Measurements from ENCODE around the gene UBXN10. TPM values are rescaled to one million over a fixed set of nuclear protein-coding genes. Genes with fewer than 3 reads are reported as not detected.

UBXN10 gene
- total RNA-seq, 1 experiment from 2014 or later = not detected

DNA sequence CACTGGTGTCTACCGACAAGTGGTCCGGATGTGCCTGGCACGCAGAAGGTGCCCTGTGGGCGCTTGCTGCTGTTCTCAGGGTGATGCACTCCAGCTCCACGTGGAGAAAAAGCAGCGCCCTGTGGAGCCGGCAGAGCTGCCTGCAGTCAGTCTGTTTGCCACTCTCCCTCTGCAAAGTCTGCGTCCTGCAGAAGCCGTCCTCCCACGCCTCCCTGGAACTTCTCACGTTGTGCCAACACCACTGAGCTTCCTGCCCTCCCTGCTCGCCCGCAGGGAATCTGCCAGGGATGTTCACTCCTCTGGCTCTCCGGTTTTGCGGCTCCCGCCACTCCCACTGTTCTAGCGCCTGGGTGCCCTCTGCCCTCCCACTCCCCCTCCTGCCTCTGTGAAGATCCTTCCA, 19.8 kb upstream of the UBXN10 start:
- Histone ChIP-seq H3K9me3 (replicated peaks) (no peaks in the 10 kb centered on the region; the same call in none of the 2 replicates), H3K27me3 (replicated peaks) (no peaks in the 10 kb centered on the region), H3K4me1 (replicated peaks) (no peaks in the 10 kb centered on the region), H3K4me3 (no peak overlapping the region), H3K27ac (no peak overlapping the region), H3K36me3 (no peaks in the 10 kb centered on the region)
- DNase-seq (ENCODE audit: low read depth in 1 of 2, low spot score in 2 of 2) = no peak

DNA sequence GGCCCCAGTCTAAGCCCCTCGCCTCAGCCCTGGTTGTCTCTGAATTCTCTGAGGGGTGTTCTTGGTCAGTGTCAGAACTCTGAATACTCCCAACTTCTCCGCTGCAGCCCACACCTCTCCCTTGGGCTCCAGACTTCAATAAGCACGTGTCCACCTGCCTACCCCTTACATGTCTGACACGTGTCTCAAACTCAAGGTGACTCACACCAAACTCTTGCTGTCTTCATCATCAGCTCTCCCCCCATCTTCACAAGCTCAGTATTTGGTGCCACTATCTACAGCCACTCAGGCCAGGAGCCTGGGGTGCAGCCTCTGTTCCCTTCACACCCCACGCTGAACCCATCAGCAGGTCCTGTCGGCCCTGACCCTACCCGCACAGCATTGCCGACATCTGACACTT, 18.8 kb upstream of the UBXN10 start:
- Histone ChIP-seq H3K27ac (no peak overlapping the region), H3K9me3 (replicated peaks) (no peaks in the 10 kb centered on the region; the same call in none of the 2 replicates), H3K4me3 (no peak overlapping the region), H3K4me1 (replicated peaks) (no peaks in the 10 kb centered on the region), H3K36me3 (no peaks in the 10 kb centered on the region), H3K27me3 (replicated peaks) (no peaks in the 10 kb centered on the region)
- no peak for DNase-seq (ENCODE audit: low read depth in 1 of 2, low spot score in 2 of 2)

DNA sequence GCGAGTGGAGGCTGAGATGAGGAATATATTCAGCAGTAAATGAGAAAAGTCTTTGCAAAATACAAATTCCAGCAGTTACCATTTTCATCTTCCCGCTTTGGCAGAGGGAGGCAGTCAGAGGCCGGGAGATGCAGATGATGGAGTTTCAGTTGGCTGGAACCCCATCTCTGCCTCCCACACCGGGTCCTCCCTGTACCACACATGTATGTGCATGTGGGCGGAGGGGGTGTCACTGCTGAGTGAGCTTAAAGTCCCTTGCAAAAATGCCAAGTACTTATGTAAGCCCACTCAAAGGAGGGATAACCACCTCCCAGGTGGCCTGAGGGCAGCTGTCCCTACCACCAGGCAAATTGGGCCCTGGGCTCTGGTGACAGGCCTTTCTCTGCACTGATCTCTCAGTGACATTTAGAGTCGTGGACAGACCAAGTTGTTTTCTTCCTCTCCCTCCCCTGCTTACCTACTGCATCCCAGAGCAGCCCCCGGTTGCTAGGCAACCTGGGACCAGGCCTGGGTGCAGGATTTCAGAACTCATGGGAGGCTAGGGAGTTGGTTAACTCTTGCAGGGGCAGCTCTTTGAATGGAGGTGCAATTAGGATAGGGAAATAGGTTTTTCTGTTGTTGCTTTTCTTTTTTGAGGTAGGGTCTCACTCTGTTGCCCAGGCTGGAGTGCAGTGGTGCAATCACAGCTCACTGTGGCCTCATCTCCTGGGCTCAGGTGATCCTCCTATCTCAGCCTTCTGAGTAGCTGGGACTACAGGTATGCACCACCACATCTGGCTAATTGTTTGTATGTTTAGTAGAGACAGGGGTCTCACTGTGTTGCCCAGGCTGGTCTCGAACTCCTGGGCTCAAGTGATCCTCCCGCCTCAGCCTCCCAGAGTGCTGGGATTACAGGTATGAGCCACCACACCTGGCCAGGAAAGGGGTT, 17.1 kb upstream of the UBXN10 start:
- Histone ChIP-seq H3K4me1 (replicated peaks) (no peaks in the 10 kb centered on the region), H3K27me3 (replicated peaks) (no peaks in the 10 kb centered on the region), H3K9me3 (replicated peaks) (no peaks in the 10 kb centered on the region), H3K27ac (no peak overlapping the region), H3K4me3 (no peak overlapping the region), H3K36me3 (no peaks in the 10 kb centered on the region)
- no peak for DNase-seq (ENCODE audit: low read depth in 1 of 2, low spot score in 2 of 2)

GRCh38 chr1:20169932-20170331, 16.0 kb upstream of the UBXN10 start:
- Histone ChIP-seq H3K4me1 (replicated peaks) (no peaks in the 10 kb centered on the region), H3K4me3 (no peak overlapping the region), H3K27me3 (replicated peaks) (0 out of 2 replicates have a peak, but pooled peaks cover 2% of the 10 kb centered on the region), H3K27ac (no peak overlapping the region), H3K36me3 (no peaks in the 10 kb centered on the region), H3K9me3 (replicated peaks) (no peaks in the 10 kb centered on the region)
- DNase-seq (ENCODE audit: low read depth in 1 of 2, low spot score in 2 of 2) = no peak

- Histone ChIP-seq H3K27ac (no peak overlapping the region), H3K36me3 (no peaks in the 10 kb centered on the region), H3K4me1 (replicated peaks) (no peaks in the 10 kb centered on the region), H3K4me3 (no peak overlapping the region), H3K9me3 (replicated peaks) (no peaks in the 10 kb centered on the region), H3K27me3 (replicated peaks) (peaks cover 13% of the 10 kb centered on the region; the same call in 1 of the 2 replicates)
- no peak for DNase-seq (ENCODE audit: low read depth in 1 of 2, low spot score in 2 of 2)
Measured at GRCh38 chr1:20172033-20172590, 13.8 kb upstream of the UBXN10 start.

GRCh38 chr1:20174937-20175666, 10.8 kb upstream of the UBXN10 start:
- no peak overlapping the region for H3K4me3 ChIP-seq
- DNase-seq (ENCODE audit: low read depth in 1 of 2, low spot score in 2 of 2) = no peak
- H3K27me3 ChIP-seq (replicated peaks) = peaks cover 26% of the 10 kb centered on the region; the same call in 1 of the 2 replicates
- H3K4me1 ChIP-seq (replicated peaks) = no peaks in the 10 kb centered on the region
- H3K9me3 ChIP-seq (replicated peaks) = no peaks in the 10 kb centered on the region
- no peak overlapping the region for H3K27ac ChIP-seq
- H3K36me3 ChIP-seq = no peaks in the 10 kb centered on the region

GRCh38 chr1:20178634-20179370, 7.1 kb upstream of the UBXN10 start:
- Histone ChIP-seq H3K4me1 (replicated peaks) (no peaks in the 10 kb centered on the region), H3K27me3 (replicated peaks) (peaks cover 29% of the 10 kb centered on the region), H3K36me3 (no peaks in the 10 kb centered on the region), H3K9me3 (replicated peaks) (no peaks in the 10 kb centered on the region), H3K4me3 (no peak overlapping the region), H3K27ac (no peak overlapping the region)
- no peak for DNase-seq (ENCODE audit: low read depth in 1 of 2, low spot score in 2 of 2)

- Histone ChIP-seq H3K4me1 (replicated peaks) (no peaks in the 10 kb centered on the region), H3K9me3 (replicated peaks) (no peaks in the 10 kb centered on the region), H3K36me3 (no peaks in the 10 kb centered on the region), H3K27me3 (replicated peaks) (peaks cover 33% of the 10 kb centered on the region), H3K27ac (no peak overlapping the region), H3K4me3 (no peak overlapping the region)
- DNase-seq (ENCODE audit: low read depth in 1 of 2, low spot score in 2 of 2) = no peak
Measured at GRCh38 chr1:20179371-20180128, 6.3 kb upstream of the UBXN10 start.

- H3K27ac ChIP-seq = no peak overlapping the region
- no peaks in the 10 kb centered on the region for H3K36me3 ChIP-seq
- peaks cover 38% of the 10 kb centered on the region for H3K27me3 ChIP-seq (replicated peaks)
- no peaks in the 10 kb centered on the region for H3K4me1 ChIP-seq (replicated peaks)
- no peak for DNase-seq (ENCODE audit: low read depth in 1 of 2, low spot score in 2 of 2)
- no peak overlapping the region for H3K4me3 ChIP-seq
- H3K9me3 ChIP-seq (replicated peaks) = no peaks in the 10 kb centered on the region
Measured at GRCh38 chr1:20180129-20180843, 5.6 kb upstream of the UBXN10 start.

- Histone ChIP-seq H3K27me3 (replicated peaks) (peaks cover 42% of the 10 kb centered on the region), H3K9me3 (replicated peaks) (no peaks in the 10 kb centered on the region), H3K27ac (no peak overlapping the region), H3K36me3 (no peaks in the 10 kb centered on the region), H3K4me3 (no peak overlapping the region), H3K4me1 (replicated peaks) (no peaks in the 10 kb centered on the region)
- no peak for DNase-seq (ENCODE audit: low read depth in 1 of 2, low spot score in 2 of 2)
Measured at GRCh38 chr1:20180844-20181207, 5.1 kb upstream of the UBXN10 start.

DNA sequence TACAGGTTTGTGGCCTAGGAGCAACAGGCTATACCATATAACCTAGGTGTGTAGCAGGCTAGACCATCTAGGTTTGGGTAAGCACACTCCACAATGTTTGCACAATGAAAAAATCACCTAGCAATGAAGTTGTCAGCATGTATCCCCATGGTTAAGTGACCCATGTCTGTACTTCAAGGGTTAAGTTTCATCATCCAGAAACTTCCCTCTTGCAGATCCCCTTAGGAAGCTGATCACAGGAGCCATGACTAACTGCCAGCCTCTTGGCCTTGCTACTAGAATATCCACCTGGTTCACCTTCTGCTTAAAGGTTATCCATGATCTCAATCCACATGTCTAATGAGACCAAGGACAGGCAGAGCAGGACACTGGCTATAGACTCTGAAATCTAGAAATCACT, 3.5 kb upstream of the UBXN10 start:
- no peaks in the 10 kb centered on the region for H3K9me3 ChIP-seq (replicated peaks)
- peaks cover 44% of the 10 kb centered on the region for H3K27me3 ChIP-seq (replicated peaks)
- no peak overlapping the region for H3K4me3 ChIP-seq
- no peaks in the 10 kb centered on the region for H3K4me1 ChIP-seq (replicated peaks)
- H3K27ac ChIP-seq = no peak overlapping the region
- no peak for DNase-seq (ENCODE audit: low read depth in 1 of 2, low spot score in 2 of 2)
- H3K36me3 ChIP-seq = no peaks in the 10 kb centered on the region

DNA sequence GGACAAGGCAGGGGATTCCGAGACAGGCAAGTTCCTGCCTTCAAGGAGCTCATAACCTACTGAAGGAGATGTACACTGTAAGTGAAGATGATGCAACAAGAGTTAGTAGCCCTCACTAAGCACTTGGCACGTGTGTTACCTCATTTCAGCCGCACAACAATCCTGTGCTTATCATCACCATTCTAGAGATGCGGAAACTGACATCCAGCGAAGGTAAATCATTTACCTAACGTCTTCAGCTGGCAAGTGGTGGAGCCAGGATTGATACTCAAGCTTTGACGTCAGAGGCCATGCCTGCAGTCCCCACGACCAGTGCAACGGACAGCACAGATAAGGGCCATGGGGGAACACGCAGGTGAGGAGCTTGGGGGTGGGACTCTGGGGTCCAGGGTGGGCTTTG, 2.9 kb upstream of the UBXN10 start:
- peaks cover 46% of the 10 kb centered on the region for H3K27me3 ChIP-seq (replicated peaks)
- DNase-seq (ENCODE audit: low read depth in 1 of 2, low spot score in 2 of 2) = no peak
- H3K27ac ChIP-seq = no peak overlapping the region
- no peaks in the 10 kb centered on the region for H3K9me3 ChIP-seq (replicated peaks)
- no peaks in the 10 kb centered on the region for H3K4me1 ChIP-seq (replicated peaks)
- H3K4me3 ChIP-seq = no peak overlapping the region
- no peaks in the 10 kb centered on the region for H3K36me3 ChIP-seq
